Measurements from ENCODE around the gene ARL4A.
"Not testable (repeated sequence)": the region's sequence is repeated elsewhere in the genome, so short reads cannot be mapped to it uniquely, and the experiment has no call there.

The ARL4A gene

GRCh38 chr7:12690041-12690878, 2.8 kb downstream of the ARL4A start:
- H3K4me1 ChIP-seq (ENCODE audit: insufficient read depth, low read length, poor library complexity, severe bottlenecking), result no peaks in the 10 kb centered on the region
- no peaks in the 10 kb centered on the region for H3K27me3 ChIP-seq (ENCODE audit: insufficient read depth, low read length, poor library complexity, severe bottlenecking)
- H3K79me2 ChIP-seq (ENCODE audit: insufficient read depth, low read length), result no peaks in the 10 kb centered on the region
- no peaks in the 10 kb centered on the region for H3K36me3 ChIP-seq (ENCODE audit: insufficient read depth, low read length)
- TF ChIP-seq CTCF (conservative IDR thresholded peaks at IDR 0.05; ENCODE audit: low read length) (no peak), EZH2phosphoT487 (IDR thresholded peaks at IDR 0.05; ENCODE audit: borderline replicate concordance) (no peak)
- no peak overlapping the region for H3K4me2 ChIP-seq (ENCODE audit: low read depth, low read length, poor library complexity, severe bottlenecking)
- H3K4me3 ChIP-seq (ENCODE audit: low read length, poor library complexity, severe bottlenecking), result no peak overlapping the region
- no peaks in the 10 kb centered on the region for H3K9me2 ChIP-seq (replicated peaks; ENCODE audit: low read depth, low read length)
- no peaks in the 10 kb centered on the region for H3F3A ChIP-seq (ENCODE audit: low read depth)
- no peak overlapping the region for H2AFZ ChIP-seq (ENCODE audit: low read length)
- no peak overlapping the region for H3K9ac ChIP-seq (ENCODE audit: low read depth, low read length, poor library complexity, severe bottlenecking)
- H3K9me3 ChIP-seq (ENCODE audit: insufficient read depth, low read depth, low read length), result no peaks in the 10 kb centered on the region
- no peaks in the 10 kb centered on the region for H4K20me1 ChIP-seq (ENCODE audit: insufficient read depth, low read length, poor library complexity, severe bottlenecking)

DNA sequence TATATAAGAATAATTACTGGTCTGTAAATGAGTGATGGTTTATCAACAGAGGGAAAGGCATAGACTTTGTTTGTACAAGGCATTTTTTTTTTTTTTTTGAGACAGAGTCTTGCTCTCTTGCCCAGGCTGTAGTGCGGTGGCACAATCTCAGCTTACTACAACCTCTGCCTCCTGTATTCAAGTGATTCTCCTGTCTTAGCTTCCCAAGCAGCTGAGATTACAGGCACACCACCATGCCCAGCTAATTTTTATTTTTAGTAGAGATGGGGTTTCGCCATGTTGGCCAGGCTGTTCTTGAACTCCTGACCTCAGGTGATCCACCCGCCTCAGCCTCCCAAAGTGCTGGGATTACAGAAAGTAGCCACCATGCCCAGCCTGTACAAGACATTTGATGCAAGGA, 4.0 kb downstream of the ARL4A start:
- not testable (repeated sequence) for H3K79me2 ChIP-seq (ENCODE audit: insufficient read depth, low read length); H3K9ac ChIP-seq (ENCODE audit: low read depth, low read length, poor library complexity, severe bottlenecking); H3K4me2 ChIP-seq (ENCODE audit: low read depth, low read length, poor library complexity, severe bottlenecking); H2AFZ ChIP-seq (ENCODE audit: low read length); H3K27me3 ChIP-seq (ENCODE audit: insufficient read depth, low read length, poor library complexity, severe bottlenecking); H3K36me3 ChIP-seq (ENCODE audit: insufficient read depth, low read length); H3K9me3 ChIP-seq (ENCODE audit: insufficient read depth, low read depth, low read length); H3F3A ChIP-seq (ENCODE audit: low read depth); H3K4me1 ChIP-seq (ENCODE audit: insufficient read depth, low read length, poor library complexity, severe bottlenecking); H3K4me3 ChIP-seq (ENCODE audit: low read length, poor library complexity, severe bottlenecking); H4K20me1 ChIP-seq (ENCODE audit: insufficient read depth, low read length, poor library complexity, severe bottlenecking); H3K9me2 ChIP-seq (replicated peaks; ENCODE audit: low read depth, low read length)

DNA sequence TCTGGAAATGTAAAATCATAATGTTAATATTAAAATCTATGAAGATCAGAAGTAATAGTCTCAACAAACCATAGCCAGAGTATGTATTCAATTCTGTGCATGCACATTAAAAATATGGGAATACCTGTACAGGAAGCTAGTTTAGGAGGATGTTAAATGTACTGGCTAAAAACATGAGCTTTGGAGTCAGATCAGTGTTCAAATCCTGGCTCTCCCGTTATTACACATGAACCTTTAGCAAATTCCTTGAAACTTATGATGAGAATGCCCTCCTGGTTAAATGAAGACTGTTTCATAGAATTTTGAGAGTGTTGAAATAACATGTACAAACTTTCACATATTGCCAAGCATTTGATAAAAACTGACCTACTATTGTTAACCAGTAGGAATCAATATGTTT, 4.6 kb downstream of the ARL4A start:
- H3K4me3 ChIP-seq (ENCODE audit: low read length, poor library complexity, severe bottlenecking), result no peak overlapping the region
- no peaks in the 10 kb centered on the region for H3K4me1 ChIP-seq (ENCODE audit: insufficient read depth, low read length, poor library complexity, severe bottlenecking)
- no peaks in the 10 kb centered on the region for H3F3A ChIP-seq (ENCODE audit: low read depth)
- H3K9ac ChIP-seq (ENCODE audit: low read depth, low read length, poor library complexity, severe bottlenecking), result no peak overlapping the region
- H4K20me1 ChIP-seq (ENCODE audit: insufficient read depth, low read length, poor library complexity, severe bottlenecking), result no peaks in the 10 kb centered on the region
- TF ChIP-seq CTCF (conservative IDR thresholded peaks at IDR 0.05; ENCODE audit: low read length) (no peak), EZH2phosphoT487 (IDR thresholded peaks at IDR 0.05; ENCODE audit: borderline replicate concordance) (no peak)
- no peak overlapping the region for H3K4me2 ChIP-seq (ENCODE audit: low read depth, low read length, poor library complexity, severe bottlenecking)
- H3K27me3 ChIP-seq (ENCODE audit: insufficient read depth, low read length, poor library complexity, severe bottlenecking), result no peaks in the 10 kb centered on the region
- H3K79me2 ChIP-seq (ENCODE audit: insufficient read depth, low read length), result no peaks in the 10 kb centered on the region
- no peaks in the 10 kb centered on the region for H3K9me2 ChIP-seq (replicated peaks; ENCODE audit: low read depth, low read length)
- H2AFZ ChIP-seq (ENCODE audit: low read length), result no peak overlapping the region
- no peaks in the 10 kb centered on the region for H3K36me3 ChIP-seq (ENCODE audit: insufficient read depth, low read length)
- no peaks in the 10 kb centered on the region for H3K9me3 ChIP-seq (ENCODE audit: insufficient read depth, low read depth, low read length)

Data from Loucy (cell line).